Mucosa of descending colon (tissue), 3 donors: ENCODE measurements around the gene KIF4A. TPM values are rescaled to one million over a fixed set of nuclear protein-coding genes. Genes with fewer than 3 reads are reported as not detected.
A peak's percentile ranks its signal among the peaks of the same experiment; 100 is the strongest.
"Not testable (repeated sequence)": the region's sequence is repeated elsewhere in the genome, so short reads cannot be mapped to it uniquely, and the experiment has no call there.

Source experiments
- ATAC-seq: fragments of 200-7000 bp; cut with Tn5 transposase; one replicate; pipeline ENCODE4 v1.9.1; 2020; ENCODE audit warnings: mild to moderate bottlenecking, moderate library complexity
- DNase-seq, 3 donors: peaks; one replicate each; pipeline ENCODE4 v3.0.0-alpha.2; 2020
- H3K36me3 ChIP-seq: fragments of 200-600 bp; one replicate; pipeline ENCODE4 v1.8.0; 2021; ENCODE audit warnings: low read depth, mild to moderate bottlenecking
- H3K4me1 ChIP-seq: fragments of 200-600 bp; one replicate; pipeline ENCODE4 v1.8.0; 2021; ENCODE audit warnings: low read depth, mild to moderate bottlenecking
- H3K4me3 ChIP-seq: fragments of 200-600 bp; one replicate; pipeline ENCODE4 v1.8.0; 2021; ENCODE audit warnings: mild to moderate bottlenecking
- H3K9me3 ChIP-seq: fragments of 200-600 bp; one replicate; pipeline ENCODE4 v1.8.0; 2021; ENCODE audit warnings: mild to moderate bottlenecking
- CTCF ChIP-seq: fragments of 200-600 bp; IDR thresholded peaks from one replicate; pipeline ENCODE4 v1.8.0; 2022; ENCODE audit warnings: antibody characterized with exemption, mild to moderate bottlenecking
- intact Hi-C, 2 donors: fragments of 100-400 bp; cut with DNase I in 1 of 2; cut with micrococcal nuclease in 1 of 2; formaldehyde crosslinking; loops; one replicate each; pipeline versions ENCODE4 v1.11.0 to v1.11.1; 2022; cut with DNase I, micrococcal nuclease
- total RNA-seq, 3 donors: library from RNA; stranded (reverse); fragmentation: NEBNext Ultra II Directional in 2 of 3; extraction: Animal tissue kit (Norgen Biotek cat#: 25700) in 2 of 3; gene quantifications; one replicate each; pipeline versions ENCODE4 v1.2.1 to v1.2.4, GENCODE V29; 2021 to 2023
- donor health status: DM: no; HTN: no; CAD: no; lungs with moderate emphysema.
- donor health status: DM: no; HTN: no; CAD: no.
- donor health status: DM: no; HTN: yes; CAD: no.

Gene KIF4A
- total RNA-seq, 3 donors from 2014 or later, result 1.5 to 10.7 (median 3.1) TPM

GRCh38 chrX:70257423-70258288 lies 32.2 kb upstream of the KIF4A start:
- Histone ChIP-seq H3K9me3 (no peaks in the 10 kb centered on the region), H3K36me3 (no peaks in the 10 kb centered on the region), H3K4me1 (no peaks in the 10 kb centered on the region), H3K4me3 (no peak overlapping the region)
- TF ChIP-seq CTCF, result no peak
- DNase-seq (peak in 1 of 3 donors; percentile 4), ATAC-seq (peak; percentile 74)
- intact Hi-C loops, result no loop called here

GRCh38 chrX:70260104-70260503 lies 29.8 kb upstream of the KIF4A start, which contains the start of gene P2RY4:
Gene P2RY4, minus strand, starts transcription at chrX:70260204. Its CDS starts 580 bp downstream, at chrX:70259624.
- no peak for ATAC-seq
- intact Hi-C loops, result loop anchor here in 1 of 2 donors (10.0 kb wide), 1 partner anchor 65 kb away; no protein-coding TSS in a partner anchor
- no peaks in the 10 kb centered on the region for H3K9me3 ChIP-seq
- DNase-seq, result no peak
- H3K4me3 ChIP-seq, result no peak within 1 kb of the TSS
- no peak for TF ChIP-seq CTCF
- no peaks in the 10 kb centered on the region for H3K36me3 ChIP-seq
- H3K4me1 ChIP-seq, result no peaks in the 10 kb centered on the region

GRCh38 chrX:70262952-70263567 lies 26.8 kb upstream of the KIF4A start:
- peak; percentile 47 to 69 (median 67) for DNase-seq
- Histone ChIP-seq H3K9me3 (no peaks in the 10 kb centered on the region), H3K4me1 (no peaks in the 10 kb centered on the region), H3K4me3 (no peak overlapping the region), H3K36me3 (no peaks in the 10 kb centered on the region)
- intact Hi-C loops, result loop anchor here in 1 of 2 donors (10.0 kb wide), 1 partner anchor 68 kb away; no protein-coding TSS in a partner anchor
- no peak for TF ChIP-seq CTCF
- peak; percentile 93 for ATAC-seq

- Histone ChIP-seq H3K4me3 (no peak overlapping the region), H3K9me3 (no peaks in the 10 kb centered on the region), H3K36me3 (no peaks in the 10 kb centered on the region), H3K4me1 (no peaks in the 10 kb centered on the region)
- DNase-seq (no peak), ATAC-seq (no peak)
- TF ChIP-seq CTCF, result no peak
- intact Hi-C loops, result loop anchor here in 1 of 2 donors (10.0 kb wide), 1 partner anchor 70 kb away; no protein-coding TSS in a partner anchor
Measured at GRCh38 chrX:70264784-70265183, 25.1 kb upstream of the KIF4A start.

- intact Hi-C loops, result loop anchor here in 1 of 2 donors (10.0 kb wide), 1 partner anchor 73 kb away; no protein-coding TSS in a partner anchor
- TF ChIP-seq CTCF, result no peak
Measured at GRCh38 chrX:70268034-70268433, 21.9 kb upstream of the KIF4A start, which contains the start of gene ARR3. Gene ARR3, plus strand, starts transcription at chrX:70268334. Its CDS starts 1,052 bp downstream, at chrX:70269386.

GRCh38 chrX:70274029-70274428 lies 15.9 kb upstream of the KIF4A start:
- H3K36me3 ChIP-seq, intact Hi-C loops, H3K4me3 ChIP-seq, H3K4me1 ChIP-seq, DNase-seq, H3K9me3 ChIP-seq, ATAC-seq: not testable (repeated sequence)

More at GRCh38 chrX:70268034-70268433, 21.9 kb upstream of the KIF4A start, which contains the start of gene ARR3:
- ATAC-seq (no peak), DNase-seq (no peak)
- Histone ChIP-seq H3K4me1 (no peaks in the 10 kb centered on the region), H3K36me3 (no peaks in the 10 kb centered on the region), H3K9me3 (no peaks in the 10 kb centered on the region), H3K4me3 (no peak within 1 kb of the TSS)
